Endothelial cell (in vitro differentiated cells): ENCODE measurements around the gene FCRL2. TPM values are rescaled to one million over a fixed set of nuclear protein-coding genes. Genes with fewer than 3 reads are reported as not detected.

Source experiments
- DNase-seq: peaks from one replicate; pipeline ENCODE4 v3.0.0; 2021; ENCODE audit warnings: low spot score
- H3K27ac Mint-ChIP-seq: one replicate; pipeline ENCODE4 v1.8.0; 2021; ENCODE audit warnings: mixed read lengths, inconsistent platforms; ENCODE audit not compliant: unreplicated experiment
- H3K27me3 Mint-ChIP-seq: one replicate; pipeline ENCODE4 v1.8.0; 2021; ENCODE audit warnings: mild to moderate bottlenecking, moderate library complexity, mixed read lengths, inconsistent platforms; ENCODE audit not compliant: unreplicated experiment
- H3K36me3 Mint-ChIP-seq: one replicate; pipeline ENCODE4 v1.8.0; 2021; ENCODE audit warnings: mild to moderate bottlenecking, low read depth, mixed read lengths, inconsistent platforms; ENCODE audit not compliant: unreplicated experiment
- H3K4me1 Mint-ChIP-seq: one replicate; pipeline ENCODE4 v1.8.0; 2021; ENCODE audit warnings: mild to moderate bottlenecking, mixed read lengths, inconsistent platforms; ENCODE audit not compliant: unreplicated experiment
- H3K4me3 Mint-ChIP-seq: one replicate; pipeline ENCODE4 v1.8.0; 2021; ENCODE audit warnings: mild to moderate bottlenecking, mixed read lengths, inconsistent platforms; ENCODE audit not compliant: unreplicated experiment
- H3K9me3 Mint-ChIP-seq: one replicate; pipeline ENCODE4 v1.8.0; 2021; ENCODE audit warnings: mixed read lengths, inconsistent platforms; ENCODE audit not compliant: unreplicated experiment
- total RNA-seq: library from RNA; stranded (reverse); fragmentation: NEBNext Ultra II Directional; extraction: Animal tissue kit (Norgen Biotek cat#: 25700); gene quantifications from one replicate; pipeline ENCODE4 v1.2.1, GENCODE V29; 2021; ENCODE audit not compliant: unreplicated experiment
- TF ChIP-seq, protein P1 (sequence below): fragments of 200-600 bp; sonication (generic); IDR thresholded peaks from one replicate; pipeline ENCODE4 v1.5.0; 2021; ENCODE audit warnings: antibody characterized with exemption; ENCODE audit not compliant: unreplicated experiment

Gene FCRL2
- total RNA-seq, 1 donor from 2014 or later, result not detected

GRCh38 chr1:157696966-157697628, 79.8 kb downstream of the FCRL2 start:
- no peaks in the 10 kb centered on the region for H3K9me3 Mint-ChIP-seq
- no peak overlapping the region for H3K27ac Mint-ChIP-seq
- TF ChIP-seq, protein P1, sequence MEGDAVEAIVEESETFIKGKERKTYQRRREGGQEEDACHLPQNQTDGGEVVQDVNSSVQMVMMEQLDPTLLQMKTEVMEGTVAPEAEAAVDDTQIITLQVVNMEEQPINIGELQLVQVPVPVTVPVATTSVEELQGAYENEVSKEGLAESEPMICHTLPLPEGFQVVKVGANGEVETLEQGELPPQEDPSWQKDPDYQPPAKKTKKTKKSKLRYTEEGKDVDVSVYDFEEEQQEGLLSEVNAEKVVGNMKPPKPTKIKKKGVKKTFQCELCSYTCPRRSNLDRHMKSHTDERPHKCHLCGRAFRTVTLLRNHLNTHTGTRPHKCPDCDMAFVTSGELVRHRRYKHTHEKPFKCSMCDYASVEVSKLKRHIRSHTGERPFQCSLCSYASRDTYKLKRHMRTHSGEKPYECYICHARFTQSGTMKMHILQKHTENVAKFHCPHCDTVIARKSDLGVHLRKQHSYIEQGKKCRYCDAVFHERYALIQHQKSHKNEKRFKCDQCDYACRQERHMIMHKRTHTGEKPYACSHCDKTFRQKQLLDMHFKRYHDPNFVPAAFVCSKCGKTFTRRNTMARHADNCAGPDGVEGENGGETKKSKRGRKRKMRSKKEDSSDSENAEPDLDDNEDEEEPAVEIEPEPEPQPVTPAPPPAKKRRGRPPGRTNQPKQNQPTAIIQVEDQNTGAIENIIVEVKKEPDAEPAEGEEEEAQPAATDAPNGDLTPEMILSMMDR, result no peak
- no peak overlapping the region for H3K4me3 Mint-ChIP-seq
- no peak for DNase-seq
- H3K27me3 Mint-ChIP-seq, result peaks cover 1% of the 10 kb centered on the region
- no peaks in the 10 kb centered on the region for H3K36me3 Mint-ChIP-seq
- peaks cover 8% of the 10 kb centered on the region for H3K4me1 Mint-ChIP-seq

Other genes with a start within 250 kb of the FCRL2 start
- gene FCRL5, start 224.6 kb downstream of the FCRL2 start, total RNA-seq, result not detected
- not detected for gene FCRL4, start 179.0 kb downstream of the FCRL2 start, total RNA-seq
- gene FCRL3, start 76.4 kb downstream of the FCRL2 start, total RNA-seq, result not detected
- gene FCRL1, start 43.0 kb upstream of the FCRL2 start, total RNA-seq, result not detected
- gene CD5L, start 64.7 kb upstream of the FCRL2 start, total RNA-seq, result not detected
- 66.8 TPM for gene KIRREL1, start 216.5 kb upstream of the FCRL2 start, total RNA-seq